ENCODE measurements around the gene DBN1.

Gene DBN1

GRCh38 chr5:177446200-177447065 lies 27.0 kb downstream of the DBN1 start, which contains the start of gene PRR7:
PRR7 (plus strand) TSS chr5:177446814; CDS start chr5:177455068, 8,254 bp downstream.
- TF ChIP-seq, protein P1, sequence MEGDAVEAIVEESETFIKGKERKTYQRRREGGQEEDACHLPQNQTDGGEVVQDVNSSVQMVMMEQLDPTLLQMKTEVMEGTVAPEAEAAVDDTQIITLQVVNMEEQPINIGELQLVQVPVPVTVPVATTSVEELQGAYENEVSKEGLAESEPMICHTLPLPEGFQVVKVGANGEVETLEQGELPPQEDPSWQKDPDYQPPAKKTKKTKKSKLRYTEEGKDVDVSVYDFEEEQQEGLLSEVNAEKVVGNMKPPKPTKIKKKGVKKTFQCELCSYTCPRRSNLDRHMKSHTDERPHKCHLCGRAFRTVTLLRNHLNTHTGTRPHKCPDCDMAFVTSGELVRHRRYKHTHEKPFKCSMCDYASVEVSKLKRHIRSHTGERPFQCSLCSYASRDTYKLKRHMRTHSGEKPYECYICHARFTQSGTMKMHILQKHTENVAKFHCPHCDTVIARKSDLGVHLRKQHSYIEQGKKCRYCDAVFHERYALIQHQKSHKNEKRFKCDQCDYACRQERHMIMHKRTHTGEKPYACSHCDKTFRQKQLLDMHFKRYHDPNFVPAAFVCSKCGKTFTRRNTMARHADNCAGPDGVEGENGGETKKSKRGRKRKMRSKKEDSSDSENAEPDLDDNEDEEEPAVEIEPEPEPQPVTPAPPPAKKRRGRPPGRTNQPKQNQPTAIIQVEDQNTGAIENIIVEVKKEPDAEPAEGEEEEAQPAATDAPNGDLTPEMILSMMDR (IDR thresholded peaks at IDR 0.05; ENCODE audit: low read depth, low read length) = no peak
- H3K4me1 ChIP-seq = peaks cover 19% of the 10 kb centered on the region
- H3K36me3 ChIP-seq = peaks cover 11% of the 10 kb centered on the region; the same call in 1 of the 2 replicates
- H3K27me3 ChIP-seq = no peaks in the 10 kb centered on the region
- peak; percentile 85 for DNase-seq
- no peaks in the 10 kb centered on the region for H3K9me3 ChIP-seq
- peak within 1 kb of the TSS; percentile 66 for H3K4me3 ChIP-seq (ENCODE audit: low read depth, low read length)

DNA sequence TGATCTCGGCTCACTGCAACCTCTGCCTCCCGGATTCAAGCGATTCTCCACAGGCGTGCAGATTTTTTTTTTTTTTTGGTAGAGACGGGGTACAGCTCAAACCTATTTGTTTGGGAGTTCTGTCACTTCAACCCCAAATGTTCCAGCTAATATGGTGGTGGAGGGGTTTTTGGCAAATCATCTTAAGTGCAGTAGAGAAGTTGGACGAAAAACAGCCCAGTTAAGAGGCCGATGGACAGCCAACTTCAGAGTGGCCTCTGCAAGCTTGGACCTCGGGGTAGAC lies 27.6 kb downstream of the DBN1 start:
- TF ChIP-seq, protein P1 (IDR thresholded peaks at IDR 0.05; ENCODE audit: low read depth, low read length) = no peak
- Histone ChIP-seq H3K4me1 (peaks cover 19% of the 10 kb centered on the region), H3K4me3 (ENCODE audit: low read depth, low read length) (peak overlapping the region; percentile 66)

DNA sequence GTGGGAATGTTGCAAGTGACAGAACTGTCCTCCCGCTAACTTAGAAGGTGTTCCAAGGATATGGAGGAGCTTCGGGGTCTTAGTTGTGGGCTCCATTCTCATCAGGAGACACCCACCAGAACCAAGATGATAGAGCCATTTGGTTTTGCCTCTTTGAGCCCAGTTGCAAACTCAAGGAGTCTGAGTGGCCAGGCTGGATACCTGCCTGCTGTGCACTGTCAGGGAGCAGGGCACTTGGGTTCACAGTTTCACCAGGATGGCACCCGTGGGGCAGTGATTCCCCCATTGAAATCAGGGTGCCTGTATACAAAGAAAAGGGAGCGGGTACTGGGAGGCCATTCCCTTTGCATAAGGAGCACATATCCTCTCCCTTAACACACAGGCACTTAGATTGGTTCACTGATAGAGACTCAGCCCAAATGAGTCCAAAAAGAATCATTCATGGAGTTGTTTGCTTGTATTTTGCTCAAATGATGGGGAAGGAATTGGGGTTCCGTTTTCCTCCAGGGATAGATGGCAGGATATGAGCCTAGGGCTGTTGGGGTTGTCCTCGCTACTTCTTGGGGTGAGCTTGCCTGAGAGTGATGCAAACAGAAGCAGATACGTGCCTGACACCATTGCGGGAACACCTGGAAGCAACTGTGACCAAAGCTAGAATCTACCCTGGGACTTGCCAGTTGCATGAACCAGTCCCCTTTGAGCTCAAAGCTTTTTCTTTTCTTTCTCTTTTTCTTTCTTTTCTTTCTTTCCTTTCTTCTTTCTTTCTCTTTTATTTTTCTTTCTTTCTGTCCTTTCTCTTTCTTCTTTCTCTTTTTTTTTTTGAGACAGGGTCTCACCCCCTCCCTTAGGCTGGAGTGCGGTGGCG lies 28.1 kb downstream of the DBN1 start:
- Histone ChIP-seq H3K9me3 (no peaks in the 10 kb centered on the region), H3K4me3 (ENCODE audit: low read depth, low read length) (peak overlapping the region; percentile 66), H3K27me3 (no peaks in the 10 kb centered on the region), H3K4me1 (peaks cover 21% of the 10 kb centered on the region), H3K36me3 (peaks cover 13% of the 10 kb centered on the region)
- TF ChIP-seq, protein P1 (IDR thresholded peaks at IDR 0.05; ENCODE audit: low read depth, low read length) = no peak
- DNase-seq = no peak

More for the DNA sequence above, 27.6 kb downstream of the DBN1 start:
- Histone ChIP-seq H3K9me3 (no peaks in the 10 kb centered on the region), H3K27me3 (no peaks in the 10 kb centered on the region), H3K36me3 (peaks cover 11% of the 10 kb centered on the region)
- no peak for DNase-seq

DNA sequence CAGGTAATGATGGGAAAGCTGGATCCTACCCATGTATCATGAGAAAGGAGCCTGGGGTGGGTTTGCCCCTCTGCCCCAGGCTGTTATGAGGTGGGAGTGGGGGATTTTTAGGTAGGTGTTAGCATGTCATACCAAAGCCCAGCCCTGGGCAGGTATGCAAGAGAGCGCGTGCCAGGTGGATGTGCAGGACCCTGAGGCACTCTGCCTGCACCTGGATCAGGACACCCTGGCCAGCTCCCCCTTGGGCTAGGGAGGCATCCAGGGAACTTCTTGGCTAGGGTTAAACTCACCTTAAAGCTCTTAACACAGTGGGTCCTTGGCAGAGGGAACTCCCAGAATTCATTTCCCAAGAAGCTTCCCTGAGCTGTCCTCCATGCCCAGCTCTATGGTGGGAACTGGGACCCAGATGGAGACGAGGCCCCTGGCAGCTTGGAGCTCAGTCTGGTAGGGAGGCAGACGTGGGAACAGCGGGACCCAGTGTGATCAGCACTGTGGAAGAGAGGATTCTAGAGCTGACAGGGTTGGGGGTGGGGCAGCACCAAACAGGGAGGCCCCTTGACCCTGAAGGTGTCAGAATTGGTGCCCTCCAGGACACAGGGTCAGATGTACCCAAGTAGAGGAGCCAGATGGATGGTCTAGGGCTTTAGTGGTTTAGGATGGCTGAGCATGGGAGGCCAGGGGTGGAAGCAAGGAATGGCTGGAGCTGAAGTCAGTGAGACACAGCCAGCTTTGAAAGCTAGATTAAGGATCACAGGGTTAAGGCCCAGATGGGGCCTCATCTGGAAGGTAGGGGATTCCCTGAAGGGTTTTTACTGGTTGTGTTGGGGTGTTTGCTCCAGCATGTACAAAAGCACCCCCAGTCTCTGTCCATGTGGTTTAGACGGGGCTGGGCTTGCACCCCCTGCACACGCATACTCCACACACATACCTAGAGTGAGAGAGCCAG lies 29.1 kb downstream of the DBN1 start:
- TF ChIP-seq, protein P1 (IDR thresholded peaks at IDR 0.05; ENCODE audit: low read depth, low read length) = no peak
- H3K4me1 ChIP-seq = peaks cover 23% of the 10 kb centered on the region
- H3K9me3 ChIP-seq = no peaks in the 10 kb centered on the region
- DNase-seq = no peak
- H3K27me3 ChIP-seq = no peaks in the 10 kb centered on the region
- H3K4me3 ChIP-seq (ENCODE audit: low read depth, low read length) = no peak overlapping the region
- H3K36me3 ChIP-seq = peaks cover 16% of the 10 kb centered on the region

DNA sequence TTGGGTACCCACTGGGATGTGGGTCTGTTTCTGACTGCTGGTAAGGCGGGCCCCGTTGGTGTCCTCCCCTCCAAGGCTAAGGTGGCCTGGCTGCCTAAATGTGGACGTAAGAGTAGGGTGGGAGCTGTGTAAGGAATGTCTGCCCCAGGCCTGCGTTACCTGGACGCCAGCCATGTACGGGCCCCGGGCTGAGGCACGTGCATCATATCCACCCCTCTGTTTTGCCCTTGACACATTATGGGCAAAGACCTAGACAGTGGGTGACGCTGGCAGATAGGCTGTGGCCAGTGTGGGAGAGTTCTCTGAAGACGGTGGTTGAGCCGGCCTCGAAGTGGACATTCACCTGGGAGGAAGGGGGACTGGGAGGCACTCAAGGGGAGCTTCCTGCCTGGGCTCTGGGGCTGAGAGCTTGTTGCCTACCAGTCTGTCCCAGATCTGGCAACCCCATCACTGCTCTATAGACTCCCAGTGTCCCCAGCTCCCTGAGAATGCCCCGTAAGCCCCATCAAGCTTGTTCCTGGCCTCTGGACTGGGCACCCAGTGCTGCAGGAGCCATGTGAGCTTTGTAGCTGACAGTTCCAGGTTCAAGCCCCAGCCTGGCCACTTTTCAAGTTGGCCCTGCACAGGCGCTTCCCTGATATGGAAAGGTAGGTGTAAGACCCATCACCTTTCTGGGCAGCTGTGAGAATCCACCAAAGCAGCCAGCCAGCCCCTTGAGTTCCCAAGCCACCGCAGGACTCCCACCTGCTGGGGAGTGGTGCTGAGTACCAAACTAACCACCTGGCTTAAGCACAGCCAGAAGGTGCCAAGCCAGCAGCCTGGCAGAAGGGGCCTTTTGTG lies 30.1 kb downstream of the DBN1 start:
- Histone ChIP-seq H3K9me3 (no peaks in the 10 kb centered on the region), H3K36me3 (peaks cover 24% of the 10 kb centered on the region), H3K4me1 (peaks cover 12% of the 10 kb centered on the region), H3K27me3 (no peaks in the 10 kb centered on the region), H3K4me3 (ENCODE audit: low read depth, low read length) (no peak overlapping the region)
- TF ChIP-seq, protein P1 (IDR thresholded peaks at IDR 0.05; ENCODE audit: low read depth, low read length) = no peak
- DNase-seq = peak; percentile 6

All from BE2C (cell line).